BE2C (cell line): Measurements from ENCODE around the gene NAA20.

Source experiments
- DNase-seq: peaks from one replicate; pipeline ENCODE4 v3.0.0-alpha.2; 2020
- H3K27me3 ChIP-seq: fragments of 250-450 bp; sonication (Bioruptor Pico); 2 replicates; pipeline ENCODE4 v1.5.1; 2020; ENCODE audit warnings: mild to moderate bottlenecking
- H3K36me3 ChIP-seq: fragments of 250-450 bp; sonication (Bioruptor Pico); 2 replicates; pipeline ENCODE4 v1.5.1; 2020; ENCODE audit warnings: mild to moderate bottlenecking
- H3K4me1 ChIP-seq: fragments of 250-450 bp; sonication (Bioruptor Pico); 2 replicates; pipeline ENCODE4 v1.5.1; 2020
- H3K4me3 ChIP-seq: 2 replicates; pipeline ENCODE4 v1.5.1; 2011; ENCODE audit warnings: low read depth, low read length
- H3K9me3 ChIP-seq: fragments of 250-450 bp; sonication (Bioruptor Pico); 2 replicates; pipeline ENCODE4 v1.5.1; 2020
- TF ChIP-seq, protein P1 (sequence below): IDR thresholded peaks from 2 replicates; pipeline ENCODE4 v1.5.1; 2012; ENCODE audit warnings: mild to moderate bottlenecking, low read depth, low read length

The NAA20 gene

DNA sequence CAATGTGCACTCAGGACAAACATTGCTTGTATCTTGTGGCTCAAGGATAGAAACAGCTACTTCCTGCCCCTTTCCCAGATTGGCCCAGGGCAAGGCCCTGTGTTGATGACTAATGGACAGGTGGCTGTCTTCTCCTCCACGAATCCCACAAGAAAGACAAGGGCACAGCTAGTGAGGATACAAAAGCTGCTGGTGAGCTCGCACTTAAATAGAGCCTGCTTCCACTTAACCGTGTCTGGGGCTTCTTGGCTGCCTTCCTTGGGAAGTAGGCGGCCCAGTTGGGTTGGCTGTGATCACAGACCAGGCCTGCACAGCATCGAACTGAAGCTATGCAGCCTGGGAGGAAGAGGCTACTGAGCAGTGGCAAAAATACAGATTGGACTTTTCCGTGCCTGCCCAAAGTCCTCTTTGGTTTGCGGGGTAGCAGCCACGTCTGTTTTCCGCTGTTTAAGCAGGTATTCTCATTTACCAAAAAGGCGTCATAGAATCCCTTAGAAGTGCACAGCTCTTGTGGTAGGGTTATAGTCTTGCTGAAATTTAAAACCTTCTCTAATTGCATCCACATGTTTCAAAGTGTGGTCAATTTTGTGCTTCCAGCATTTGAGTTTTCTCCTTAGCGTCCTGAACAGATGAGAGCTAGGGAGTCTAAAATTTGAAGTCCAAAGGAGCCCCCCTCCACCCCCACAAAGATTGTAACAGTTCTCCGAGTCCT lies 23.0 kb upstream of the NAA20 start:
- Histone ChIP-seq H3K36me3 (peaks cover 10% of the 10 kb centered on the region; the same call in 1 of the 2 replicates), H3K4me3 (no peak overlapping the region), H3K27me3 (no peaks in the 10 kb centered on the region), H3K9me3 (no peaks in the 10 kb centered on the region), H3K4me1 (peaks cover 14% of the 10 kb centered on the region)
- peak; percentile 19 for DNase-seq
- TF ChIP-seq, protein P1, sequence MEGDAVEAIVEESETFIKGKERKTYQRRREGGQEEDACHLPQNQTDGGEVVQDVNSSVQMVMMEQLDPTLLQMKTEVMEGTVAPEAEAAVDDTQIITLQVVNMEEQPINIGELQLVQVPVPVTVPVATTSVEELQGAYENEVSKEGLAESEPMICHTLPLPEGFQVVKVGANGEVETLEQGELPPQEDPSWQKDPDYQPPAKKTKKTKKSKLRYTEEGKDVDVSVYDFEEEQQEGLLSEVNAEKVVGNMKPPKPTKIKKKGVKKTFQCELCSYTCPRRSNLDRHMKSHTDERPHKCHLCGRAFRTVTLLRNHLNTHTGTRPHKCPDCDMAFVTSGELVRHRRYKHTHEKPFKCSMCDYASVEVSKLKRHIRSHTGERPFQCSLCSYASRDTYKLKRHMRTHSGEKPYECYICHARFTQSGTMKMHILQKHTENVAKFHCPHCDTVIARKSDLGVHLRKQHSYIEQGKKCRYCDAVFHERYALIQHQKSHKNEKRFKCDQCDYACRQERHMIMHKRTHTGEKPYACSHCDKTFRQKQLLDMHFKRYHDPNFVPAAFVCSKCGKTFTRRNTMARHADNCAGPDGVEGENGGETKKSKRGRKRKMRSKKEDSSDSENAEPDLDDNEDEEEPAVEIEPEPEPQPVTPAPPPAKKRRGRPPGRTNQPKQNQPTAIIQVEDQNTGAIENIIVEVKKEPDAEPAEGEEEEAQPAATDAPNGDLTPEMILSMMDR: no peak

DNA sequence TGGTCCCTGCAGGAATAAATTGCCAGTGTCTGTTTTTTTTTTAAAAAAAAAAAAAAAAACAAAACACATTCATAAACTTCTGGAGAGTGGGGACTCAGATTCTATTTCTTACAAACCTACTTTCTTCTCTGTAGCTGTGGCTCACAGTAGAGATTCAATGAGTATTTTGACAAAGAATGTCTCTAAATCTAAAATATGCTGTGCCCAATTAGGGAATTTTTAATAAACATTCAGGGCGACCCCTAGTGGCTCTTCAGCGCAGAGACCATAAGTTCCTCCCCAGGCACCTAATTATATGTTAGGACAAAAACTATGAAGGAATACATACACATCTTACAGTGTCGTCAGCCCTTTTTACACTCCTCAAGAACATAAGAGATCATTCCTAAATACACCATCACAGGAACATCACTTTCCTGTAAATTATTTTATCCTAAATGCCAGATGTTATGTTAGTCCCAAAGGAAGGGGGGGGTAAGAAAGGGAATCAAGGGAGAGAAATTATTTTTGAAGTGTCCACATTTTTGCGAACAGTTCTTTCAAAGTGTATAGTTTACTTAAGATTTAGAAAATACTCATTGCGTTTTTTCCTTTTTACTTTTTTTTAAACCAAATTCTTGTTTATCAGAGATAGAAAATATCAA lies 21.8 kb upstream of the NAA20 start:
- TF ChIP-seq, protein P1: peak; percentile 80
- H3K36me3 ChIP-seq: peaks cover 10% of the 10 kb centered on the region; the same call in 1 of the 2 replicates
- peak; percentile 28 for DNase-seq
- H3K27me3 ChIP-seq: no peaks in the 10 kb centered on the region
- peaks cover 14% of the 10 kb centered on the region for H3K4me1 ChIP-seq
- H3K4me3 ChIP-seq: no peak overlapping the region
- H3K9me3 ChIP-seq: no peaks in the 10 kb centered on the region

DNA sequence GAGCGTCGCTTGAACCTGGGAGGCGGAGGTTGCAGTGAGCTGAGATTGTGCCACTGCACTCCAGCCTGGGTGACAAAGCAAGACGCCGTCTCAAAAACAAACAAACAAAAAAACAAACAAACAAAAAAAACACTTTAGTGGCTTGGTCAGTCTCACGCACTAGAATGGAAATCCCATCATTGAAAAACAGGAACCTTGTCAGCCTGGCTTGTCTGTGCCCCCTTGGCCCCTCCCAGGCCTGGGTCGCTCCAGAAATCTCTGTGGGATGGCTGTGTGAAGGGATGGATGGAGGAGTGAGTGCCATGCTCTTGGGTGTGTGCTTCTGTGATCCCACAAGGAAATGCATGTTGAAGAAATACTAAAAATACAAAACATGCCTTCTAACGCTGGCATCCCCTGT lies 20.9 kb upstream of the NAA20 start:
- Histone ChIP-seq H3K4me1 (peaks cover 14% of the 10 kb centered on the region), H3K36me3 (peaks cover 10% of the 10 kb centered on the region; the same call in 1 of the 2 replicates), H3K27me3 (no peaks in the 10 kb centered on the region), H3K4me3 (no peak overlapping the region), H3K9me3 (no peaks in the 10 kb centered on the region)
- TF ChIP-seq, protein P1: no peak
- DNase-seq: no peak

DNA sequence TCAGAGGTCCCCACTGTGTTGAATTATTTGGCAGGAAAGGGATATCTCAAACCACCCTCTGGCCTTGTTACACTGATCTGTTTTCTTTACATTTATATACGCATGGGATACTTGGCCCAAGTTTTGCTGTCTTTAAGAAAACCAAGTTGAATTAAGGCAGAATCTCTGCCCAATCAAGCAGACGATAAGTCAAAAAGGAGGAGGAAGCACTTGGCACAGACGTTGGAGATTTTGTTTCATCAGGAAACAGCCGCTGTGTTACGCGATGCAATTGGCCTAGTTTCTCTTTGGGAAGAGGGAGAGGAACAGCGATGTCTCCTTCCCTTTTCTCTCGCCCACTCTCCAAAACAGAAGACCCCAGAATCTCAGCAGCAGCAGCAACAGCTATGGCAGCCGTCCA lies 20.2 kb upstream of the NAA20 start:
- no peak for DNase-seq
- TF ChIP-seq, protein P1: no peak
- Histone ChIP-seq H3K4me3 (no peak overlapping the region), H3K27me3 (no peaks in the 10 kb centered on the region), H3K4me1 (peaks cover 10% of the 10 kb centered on the region), H3K36me3 (peaks cover 10% of the 10 kb centered on the region; the same call in 1 of the 2 replicates), H3K9me3 (no peaks in the 10 kb centered on the region)

DNA sequence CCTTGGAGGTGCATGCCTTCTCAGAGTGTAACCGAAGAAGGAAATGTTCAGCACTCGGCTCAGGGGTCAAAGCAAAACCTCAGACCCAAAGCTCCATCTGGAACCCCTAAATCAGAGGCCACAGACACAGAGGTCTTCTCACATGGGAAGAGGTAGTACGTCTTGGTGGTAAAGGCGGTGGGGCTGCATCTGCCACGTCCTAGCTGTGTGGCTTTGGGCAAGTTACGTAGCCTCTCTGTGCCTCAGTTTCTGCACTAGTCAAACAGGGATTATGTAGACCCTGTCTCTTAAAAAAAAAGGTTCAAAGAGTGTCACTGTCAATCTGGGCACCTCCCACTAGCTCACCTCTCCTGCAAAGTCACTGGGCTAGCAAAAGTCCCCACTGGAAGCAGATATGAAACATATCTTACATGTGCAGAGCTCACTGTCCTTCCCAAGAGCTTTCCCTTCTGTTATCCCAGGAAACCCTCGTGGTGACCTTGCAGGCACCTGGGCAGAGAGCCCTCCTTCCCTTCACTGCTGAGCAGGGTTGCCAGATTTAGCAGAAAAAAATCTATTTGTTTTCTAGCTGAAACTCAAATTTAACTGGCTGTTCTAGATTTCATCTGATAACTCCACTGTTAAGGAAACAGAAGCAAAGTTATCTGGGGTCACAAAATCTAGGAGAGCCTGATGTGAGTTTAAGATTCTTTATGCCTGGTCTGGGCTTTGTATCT lies 18.0 kb upstream of the NAA20 start:
- Histone ChIP-seq H3K9me3 (no peaks in the 10 kb centered on the region), H3K4me3 (no peak overlapping the region), H3K27me3 (no peaks in the 10 kb centered on the region), H3K36me3 (peaks cover 12% of the 10 kb centered on the region), H3K4me1 (peaks cover 1% of the 10 kb centered on the region; the same call in 1 of the 2 replicates)
- no peak for DNase-seq
- TF ChIP-seq, protein P1: no peak
